Spleen (tissue), 7 donors: ENCODE measurements around the gene CCDC148.
"Not testable (repeated sequence)": the region's sequence is repeated elsewhere in the genome, so short reads cannot be mapped to it uniquely, and the experiment has no call there.

Source experiments
- CTCF ChIP-seq, 11 experiments: fragments of 200-600 bp in 7 of 11; fragments of 450-650 bp in 4 of 11; sonication (generic) in 4 of 11; IDR thresholded peaks in 8 of 11; conservative IDR thresholded peaks in 3 of 11; 1 replicate in 7 of 11; 2 replicates in 4 of 11; pipeline versions ENCODE4 v1.4.0 to v1.8.0; 2016 to 2021; ENCODE audit warnings: antibody characterized with exemption in 11 of 11, inconsistent platforms in 4 of 11, mild to moderate bottlenecking in 1 of 11
- POLR2A ChIP-seq, 3 donors: fragments of 450-650 bp; IDR thresholded peaks; one replicate each; pipeline ENCODE4 v1.5.1; 2017; ENCODE audit warnings: antibody characterized with exemption in 3 of 3, mild to moderate bottlenecking in 1 of 3
- donor health status: DM: no; HTN: no; CAD: no; lungs with moderate emphysema.
- donor health status: DM: no; HTN: no; CAD: no.
- donor health status: DM: no; HTN: no; CAD: no.

DNA sequence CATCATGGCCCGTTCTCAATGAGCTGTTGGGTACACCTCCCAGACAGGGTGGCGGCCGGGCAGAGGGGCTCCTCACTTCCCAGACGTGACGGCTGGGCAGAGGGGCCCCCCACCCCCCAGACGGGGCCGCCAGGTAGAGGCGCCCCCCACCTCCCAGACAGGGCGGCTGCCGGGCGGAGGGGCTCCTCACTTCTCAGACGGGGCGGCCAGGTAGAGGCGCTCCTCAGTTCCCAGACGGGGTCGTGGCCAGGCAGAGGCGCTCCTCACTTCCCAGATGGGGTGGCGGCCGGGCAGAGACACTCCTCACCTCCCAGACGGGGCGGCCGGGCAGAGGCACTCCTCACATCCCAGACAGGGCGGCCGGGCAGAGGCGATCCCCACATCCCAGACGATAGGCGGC is 146.1 kb downstream of the CCDC148 start:
- TF ChIP-seq CTCF (IDR thresholded peaks at IDR 0.05 in 8 of 11, conservative IDR thresholded peaks at IDR 0.05 in 3 of 11); POLR2A (IDR thresholded peaks at IDR 0.05): not testable (repeated sequence)
